Measurements from ENCODE around the gene ARGLU1.

DNA sequence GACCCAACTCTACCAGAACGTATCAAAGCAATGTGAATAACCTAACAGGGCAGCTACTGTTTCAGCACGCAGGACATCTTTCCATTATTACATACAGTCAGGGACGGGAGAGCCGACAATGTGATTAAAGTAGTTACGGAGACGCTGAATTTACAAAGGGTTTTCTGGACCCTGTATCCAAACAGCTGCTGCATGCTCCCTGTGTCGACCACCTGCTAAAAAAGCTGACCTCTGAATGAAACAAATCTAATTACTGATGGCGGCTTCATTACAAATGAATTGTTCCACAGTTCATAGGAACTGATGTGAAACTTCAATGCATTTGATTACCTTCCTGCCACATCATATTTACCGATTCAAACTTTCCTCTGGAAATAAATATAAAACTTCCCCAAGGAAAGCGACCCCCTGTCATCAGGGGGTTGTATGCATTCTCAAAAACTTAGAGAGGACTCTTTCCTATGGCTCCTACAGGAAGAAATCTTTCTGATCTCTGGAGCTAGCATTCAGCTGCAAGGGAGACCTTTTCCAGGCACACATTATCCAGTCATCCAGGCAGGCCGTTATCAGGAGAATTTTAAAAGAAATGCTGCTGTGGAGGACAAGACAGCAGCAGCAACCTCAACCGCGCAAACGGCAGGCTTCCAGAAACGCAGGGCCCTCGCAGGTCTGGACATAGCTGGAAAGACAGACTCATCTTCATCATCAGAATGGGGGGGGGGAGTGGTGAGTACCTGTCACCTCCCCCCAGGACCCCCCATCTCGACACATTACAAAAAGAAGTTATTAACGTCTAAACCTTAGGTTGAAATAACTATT lies 35.6 kb downstream of the ARGLU1 start:
- TF ChIP-seq CTCF (IDR thresholded peaks at IDR 0.05) = no peak
- TF ChIP-seq POLR2A (IDR thresholded peaks at IDR 0.05) = no peak
